Adipocyte (in vitro differentiated cells): ENCODE measurements around the gene DROSHA.

Source experiments
- DNase-seq: peaks from one replicate; pipeline ENCODE4 v3.0.0-alpha.2; 2015; ENCODE audit warnings: low read depth
- H3K27me3 ChIP-seq: replicated peaks from 2 replicates; pipeline ENCODE4 v1.7.0; 2013; ENCODE audit warnings: mild to moderate bottlenecking, low read length, moderate library complexity; ENCODE audit not compliant: control insufficient read depth, insufficient read depth
- H3K36me3 ChIP-seq: 2 replicates; pipeline ENCODE4 v1.7.0; 2013; ENCODE audit warnings: low read length, mild to moderate bottlenecking, moderate library complexity; ENCODE audit not compliant: control insufficient read depth, insufficient read depth, severe bottlenecking
- H3K4me1 ChIP-seq: 2 replicates; pipeline ENCODE4 v1.7.0; 2013; ENCODE audit warnings: mild to moderate bottlenecking, low read length, moderate library complexity; ENCODE audit not compliant: control insufficient read depth, insufficient read depth
- H3K4me3 ChIP-seq: 2 replicates; pipeline ENCODE4 v1.7.0; 2013; ENCODE audit warnings: mild to moderate bottlenecking, low read length, moderate library complexity
- H3K9ac ChIP-seq: 2 replicates; pipeline ENCODE4 v1.7.0; 2013; ENCODE audit warnings: mild to moderate bottlenecking, low read length, moderate library complexity
- H3K9me3 ChIP-seq: 2 replicates; pipeline ENCODE4 v1.7.0; 2013; ENCODE audit warnings: mild to moderate bottlenecking, low read length, moderate library complexity; ENCODE audit not compliant: control insufficient read depth

Gene DROSHA

GRCh38 chr5:31523041-31523440, 8.9 kb downstream of the DROSHA start:
- H3K4me3 ChIP-seq: no peak overlapping the region
- no peak overlapping the region for H3K9ac ChIP-seq
- H3K9me3 ChIP-seq: peaks cover 4% of the 10 kb centered on the region
- H3K4me1 ChIP-seq: no peaks in the 10 kb centered on the region
- peaks cover 79% of the 10 kb centered on the region for H3K36me3 ChIP-seq
- H3K27me3 ChIP-seq: no peaks in the 10 kb centered on the region
- DNase-seq: no peak

- Histone ChIP-seq H3K4me1 (no peaks in the 10 kb centered on the region), H3K4me3 (no peak overlapping the region), H3K36me3 (peaks cover 69% of the 10 kb centered on the region), H3K9me3 (no peaks in the 10 kb centered on the region), H3K9ac (no peak overlapping the region), H3K27me3 (no peaks in the 10 kb centered on the region)
- no peak for DNase-seq
Observed at GRCh38 chr5:31516802-31517201, 15.1 kb downstream of the DROSHA start.

- Histone ChIP-seq H3K9me3 (no peaks in the 10 kb centered on the region), H3K27me3 (no peaks in the 10 kb centered on the region), H3K9ac (no peak overlapping the region), H3K4me1 (no peaks in the 10 kb centered on the region), H3K36me3 (peaks cover 74% of the 10 kb centered on the region), H3K4me3 (no peak overlapping the region)
- DNase-seq: no peak
Observed at GRCh38 chr5:31511305-31511704, 20.6 kb downstream of the DROSHA start.

- Histone ChIP-seq H3K9ac (no peak overlapping the region), H3K4me1 (no peaks in the 10 kb centered on the region), H3K9me3 (no peaks in the 10 kb centered on the region), H3K27me3 (no peaks in the 10 kb centered on the region), H3K4me3 (no peak overlapping the region), H3K36me3 (peaks cover 82% of the 10 kb centered on the region)
- no peak for DNase-seq
Observed at GRCh38 chr5:31504529-31504928, 27.4 kb downstream of the DROSHA start.

- no peak for DNase-seq
- Histone ChIP-seq H3K4me3 (no peak overlapping the region), H3K9ac (no peak overlapping the region), H3K4me1 (no peaks in the 10 kb centered on the region), H3K9me3 (no peaks in the 10 kb centered on the region), H3K27me3 (no peaks in the 10 kb centered on the region), H3K36me3 (peaks cover 82% of the 10 kb centered on the region)
Observed at GRCh38 chr5:31502506-31502905, 29.4 kb downstream of the DROSHA start.

GRCh38 chr5:31500256-31500655, 31.6 kb downstream of the DROSHA start:
- Histone ChIP-seq H3K27me3 (no peaks in the 10 kb centered on the region), H3K4me3 (no peak overlapping the region), H3K36me3 (peaks cover 95% of the 10 kb centered on the region), H3K9me3 (no peaks in the 10 kb centered on the region), H3K9ac (no peak overlapping the region), H3K4me1 (no peaks in the 10 kb centered on the region)
- DNase-seq: no peak

GRCh38 chr5:31496891-31497290, 35.0 kb downstream of the DROSHA start:
- no peak overlapping the region for H3K9ac ChIP-seq
- DNase-seq: no peak

GRCh38 chr5:31496301-31496700, 35.6 kb downstream of the DROSHA start:
- H3K9ac ChIP-seq: no peak overlapping the region
- no peak overlapping the region for H3K4me3 ChIP-seq
- no peak for DNase-seq
- H3K27me3 ChIP-seq: no peaks in the 10 kb centered on the region
- no peaks in the 10 kb centered on the region for H3K4me1 ChIP-seq
- peaks cover 93% of the 10 kb centered on the region for H3K36me3 ChIP-seq
- no peaks in the 10 kb centered on the region for H3K9me3 ChIP-seq

More at GRCh38 chr5:31496891-31497290, 35.0 kb downstream of the DROSHA start:
- Histone ChIP-seq H3K36me3 (peaks cover 93% of the 10 kb centered on the region), H3K4me1 (no peaks in the 10 kb centered on the region), H3K4me3 (no peak overlapping the region), H3K27me3 (no peaks in the 10 kb centered on the region), H3K9me3 (no peaks in the 10 kb centered on the region)

GRCh38 chr5:31495336-31495735, 36.6 kb downstream of the DROSHA start:
- no peaks in the 10 kb centered on the region for H3K4me1 ChIP-seq
- no peaks in the 10 kb centered on the region for H3K27me3 ChIP-seq
- peaks cover 92% of the 10 kb centered on the region for H3K36me3 ChIP-seq
- no peaks in the 10 kb centered on the region for H3K9me3 ChIP-seq
- no peak overlapping the region for H3K4me3 ChIP-seq
- H3K9ac ChIP-seq: no peak overlapping the region
- no peak for DNase-seq

- H3K36me3 ChIP-seq: peaks cover 88% of the 10 kb centered on the region
- no peaks in the 10 kb centered on the region for H3K27me3 ChIP-seq
- DNase-seq: no peak
- no peaks in the 10 kb centered on the region for H3K4me1 ChIP-seq
- no peak overlapping the region for H3K9ac ChIP-seq
- no peak overlapping the region for H3K4me3 ChIP-seq
- H3K9me3 ChIP-seq: no peaks in the 10 kb centered on the region
Observed at GRCh38 chr5:31492869-31493268, 39.0 kb downstream of the DROSHA start.

- DNase-seq: peak; percentile 26
- H3K9me3 ChIP-seq: no peaks in the 10 kb centered on the region
- H3K9ac ChIP-seq: no peak overlapping the region
- no peak overlapping the region for H3K4me3 ChIP-seq
- no peaks in the 10 kb centered on the region for H3K27me3 ChIP-seq
- H3K4me1 ChIP-seq: no peaks in the 10 kb centered on the region
- peaks cover 72% of the 10 kb centered on the region for H3K36me3 ChIP-seq
Observed at GRCh38 chr5:31487506-31487905, 44.4 kb downstream of the DROSHA start.

- Histone ChIP-seq H3K4me3 (no peak overlapping the region), H3K27me3 (no peaks in the 10 kb centered on the region), H3K9me3 (no peaks in the 10 kb centered on the region), H3K4me1 (no peaks in the 10 kb centered on the region), H3K36me3 (peaks cover 72% of the 10 kb centered on the region), H3K9ac (no peak overlapping the region)
- no peak for DNase-seq
Observed at GRCh38 chr5:31486441-31486840, 45.5 kb downstream of the DROSHA start.
